H9 (cell line): ENCODE data around the gene ST3GAL5. TPM values are rescaled to one million over a fixed set of nuclear protein-coding genes. Genes with fewer than 3 reads are reported as not detected.

Experiments
- DNase-seq: peaks from one replicate; pipeline ENCODE4 v3.0.0-alpha.2; 2017
- H2AFZ ChIP-seq: one replicate; pipeline ENCODE4 v1.6.1; 2013; ENCODE audit warnings: mild to moderate bottlenecking, low read length, control low read depth, moderate library complexity
- H2AK5ac ChIP-seq: 2 replicates; pipeline ENCODE4 v1.6.1; 2013; ENCODE audit warnings: low read length, control low read depth, mixed read lengths; ENCODE audit not compliant: insufficient read length
- H2BK120ac ChIP-seq: one replicate; pipeline ENCODE4 v1.6.1; 2013; ENCODE audit warnings: low read depth, mild to moderate bottlenecking, low read length, control low read depth, inconsistent platforms; ENCODE audit not compliant: poor library complexity, severe bottlenecking
- H2BK12ac ChIP-seq: 2 replicates; pipeline ENCODE4 v1.6.1; 2013; ENCODE audit warnings: low read length, control low read depth, mixed read lengths, low read depth; ENCODE audit not compliant: insufficient read length
- H2BK15ac ChIP-seq: 2 replicates; pipeline ENCODE4 v1.6.1; 2013; ENCODE audit warnings: low read depth, low read length, control low read depth
- H2BK20ac ChIP-seq: one replicate; pipeline ENCODE4 v1.6.1; 2013; ENCODE audit warnings: low read depth, mild to moderate bottlenecking, low read length, control low read depth, inconsistent platforms; ENCODE audit not compliant: poor library complexity, severe bottlenecking
- H2BK5ac ChIP-seq: 2 replicates; pipeline ENCODE4 v1.6.1; 2013; ENCODE audit warnings: low read length, control low read depth, mixed read lengths; ENCODE audit not compliant: insufficient read length
- H3K14ac ChIP-seq: 2 replicates; pipeline ENCODE4 v1.6.1; 2013; ENCODE audit warnings: low read length, control low read depth; ENCODE audit not compliant: insufficient read depth
- H3K18ac ChIP-seq: 2 replicates; pipeline ENCODE4 v1.6.1; 2013; ENCODE audit warnings: low read depth, mild to moderate bottlenecking, mixed read lengths, low read length, control low read depth; ENCODE audit not compliant: insufficient read length
- H3K23ac ChIP-seq: 2 replicates; pipeline ENCODE4 v1.6.1; 2013; ENCODE audit warnings: low read length, control low read depth, mixed read lengths, low read depth; ENCODE audit not compliant: insufficient read length
- H3K23me2 ChIP-seq: 2 replicates; pipeline ENCODE4 v1.6.1; 2013; ENCODE audit warnings: low read depth, mild to moderate bottlenecking, mixed read lengths, low read length, control low read depth; ENCODE audit not compliant: insufficient read length, poor library complexity, severe bottlenecking
- H3K27ac ChIP-seq: 2 replicates; pipeline ENCODE4 v1.5.1; 2013; ENCODE audit warnings: low read length, control low read depth, mixed read lengths, low read depth; ENCODE audit not compliant: insufficient read length
- H3K27me3 ChIP-seq: 2 replicates; pipeline ENCODE4 v1.6.1; 2013; ENCODE audit warnings: low read length, control low read depth, inconsistent platforms; ENCODE audit not compliant: insufficient read depth
- H3K4ac ChIP-seq: 2 replicates; pipeline ENCODE4 v1.6.1; 2013; ENCODE audit warnings: low read depth, mild to moderate bottlenecking, control low read depth, inconsistent platforms, low read length, moderate library complexity
- H3K4me1 ChIP-seq: 2 replicates; pipeline ENCODE4 v1.6.1; 2013; ENCODE audit warnings: low read length, control low read depth, inconsistent platforms; ENCODE audit not compliant: insufficient read depth
- H3K4me2 ChIP-seq: 2 replicates; pipeline ENCODE4 v1.6.1; 2013; ENCODE audit warnings: low read length, control low read depth, mixed read lengths; ENCODE audit not compliant: insufficient read length, insufficient read depth
- H3K56ac ChIP-seq: 2 replicates; pipeline ENCODE4 v1.6.1; 2013; ENCODE audit warnings: low read depth, mild to moderate bottlenecking, mixed read lengths, low read length, control low read depth; ENCODE audit not compliant: insufficient read length
- H3K79me1 ChIP-seq: 2 replicates; pipeline ENCODE4 v1.6.1; 2013; ENCODE audit warnings: low read depth, mild to moderate bottlenecking, moderate library complexity, low read length, control low read depth, inconsistent platforms; ENCODE audit not compliant: insufficient read depth, poor library complexity, severe bottlenecking
- H3K79me2 ChIP-seq: 2 replicates; pipeline ENCODE4 v1.6.1; 2013; ENCODE audit warnings: low read length, control low read depth, inconsistent platforms; ENCODE audit not compliant: insufficient read depth
- H3K9ac ChIP-seq: 2 replicates; pipeline ENCODE4 v1.6.1; 2013; ENCODE audit warnings: low read length, control low read depth, mixed read lengths; ENCODE audit not compliant: insufficient read length; ENCODE audit errors: extremely low read depth
- H3K9me3 ChIP-seq: one replicate; pipeline ENCODE4 v1.6.1; 2013; ENCODE audit warnings: low read depth, low read length, inconsistent platforms; ENCODE audit not compliant: control insufficient read depth
- H3T11ph ChIP-seq: one replicate; pipeline ENCODE4 v1.6.1; 2013; ENCODE audit warnings: mild to moderate bottlenecking, low read length, control low read depth, inconsistent platforms
- H4K20me1 ChIP-seq: one replicate; pipeline ENCODE4 v1.6.1; 2013; ENCODE audit not compliant: control insufficient read depth, insufficient read length, insufficient read depth
- H4K5ac ChIP-seq: 2 replicates; pipeline ENCODE4 v1.6.1; 2013; ENCODE audit warnings: low read depth, mild to moderate bottlenecking, mixed read lengths, low read length, control low read depth; ENCODE audit not compliant: insufficient read length
- H4K8ac ChIP-seq: replicated peaks from 2 replicates; pipeline ENCODE4 v1.6.1; 2013; ENCODE audit warnings: low read length, control low read depth, mixed read lengths, low read depth; ENCODE audit not compliant: insufficient read length
- H4K91ac ChIP-seq: 2 replicates; pipeline ENCODE4 v1.6.1; 2013; ENCODE audit warnings: low read depth, mild to moderate bottlenecking, moderate library complexity, mixed read lengths, low read length, control low read depth; ENCODE audit not compliant: insufficient read length
- H3K27ac Mint-ChIP-seq, 3 experiments: 2 replicates in 2 of 3; 3 replicates in 1 of 3; pipeline ENCODE4 v1.8.0; 2020 to 2021; ENCODE audit warnings: mixed read lengths in 3 of 3, mild to moderate bottlenecking in 1 of 3, moderate library complexity in 1 of 3
- H3K27me3 Mint-ChIP-seq: 2 replicates; pipeline ENCODE4 v1.8.0; 2021; ENCODE audit warnings: low read depth, mild to moderate bottlenecking, moderate library complexity, mixed read lengths
- H3K36me3 Mint-ChIP-seq, 3 experiments: 2 replicates in 2 of 3; 3 replicates in 1 of 3; pipeline ENCODE4 v1.8.0; 2020 to 2021; ENCODE audit warnings: low read depth in 3 of 3, mixed read lengths in 3 of 3; ENCODE audit not compliant: insufficient read depth in 1 of 3
- H3K4me1 Mint-ChIP-seq, 2 experiments: 2 replicates each; pipeline ENCODE4 v1.8.0; 2020; ENCODE audit warnings: mixed read lengths in 2 of 2
- H3K4me3 Mint-ChIP-seq, 2 experiments: 2 replicates in 1 of 2; 3 replicates in 1 of 2; pipeline ENCODE4 v1.8.0; 2020 to 2021; ENCODE audit warnings: mild to moderate bottlenecking in 2 of 2, mixed read lengths in 2 of 2, moderate library complexity in 1 of 2
- H3K9me3 Mint-ChIP-seq, 2 experiments: 2 replicates in 1 of 2; 3 replicates in 1 of 2; pipeline ENCODE4 v1.8.0; 2020; ENCODE audit warnings: mild to moderate bottlenecking in 2 of 2, mixed read lengths in 2 of 2, moderate library complexity in 1 of 2
- CTCF ChIP-seq: fragments of 200-600 bp; sonication (generic); conservative IDR thresholded peaks from 3 replicates; pipeline ENCODE4 v1.8.0; 2021; ENCODE audit warnings: antibody characterized with exemption, mild to moderate bottlenecking
- WGBS: extraction: QIAGEN DNeasy Blood & Tissue Kit; methylation state at CpG from one replicate; pipeline ENCODE4 v1.1.7; 2013; ENCODE audit warnings: missing lambda C conversion rate, low lambda C conversion rate, mixed read lengths; ENCODE audit not compliant: insufficient read length; ENCODE audit errors: extremely low coverage; 5-methylcytosine and 5-hydroxymethylcytosine counted together
- total RNA-seq: library from RNA; stranded (reverse); gene quantifications from 2 replicates; pipeline ENCODE4 v1.2.1, GENCODE V29; 2021

The ST3GAL5 gene
- total RNA-seq, 1 experiment from 2014 or later, result 3.3 TPM

DNA sequence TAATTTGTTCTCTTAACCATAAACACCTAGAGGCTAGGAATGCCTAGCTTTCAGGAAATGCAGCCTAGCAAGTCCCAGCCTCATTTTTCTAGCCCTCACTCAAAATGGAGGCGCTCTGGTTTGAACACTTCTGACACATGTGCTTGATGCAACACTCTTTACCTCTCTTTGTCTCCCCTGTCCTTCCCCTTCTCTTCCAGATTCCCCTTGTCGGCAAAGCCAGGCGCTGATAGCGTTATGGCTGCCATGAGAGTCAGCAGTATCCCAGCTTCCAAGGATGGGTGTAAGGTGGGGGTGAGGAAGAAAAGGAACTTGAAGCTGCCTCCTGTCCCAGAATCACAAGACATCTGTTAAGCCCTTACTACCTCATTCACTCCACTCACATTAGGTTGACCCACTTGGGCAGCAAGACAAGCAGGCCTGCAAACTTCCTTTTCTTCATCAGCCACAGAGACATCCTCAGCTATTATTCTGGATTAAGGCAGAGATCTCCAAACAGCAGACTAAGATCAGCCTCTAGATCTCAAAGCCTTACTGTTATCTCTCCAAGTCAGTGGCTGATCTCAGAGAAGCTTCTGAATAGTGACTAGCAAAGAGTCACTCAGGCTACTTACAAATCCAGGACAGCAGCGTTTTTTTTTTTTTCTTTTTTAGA, 1.9 kb upstream of the ST3GAL5 start:
- WGBS, result no CpG with 5 or more reads among the region's 5 CpGs
- Histone ChIP-seq H3K56ac (no peak overlapping the region), H4K5ac (no peak overlapping the region), H2BK120ac (no peak overlapping the region), H3K9me3 (no peaks in the 10 kb centered on the region), H2BK20ac (no peak overlapping the region), H2BK5ac (no peak overlapping the region), H3K18ac (no peak overlapping the region), H3K9ac (no peak overlapping the region), H4K8ac (no peak overlapping the region), H3K23ac (no peak overlapping the region), H3K4ac (no peak overlapping the region), H3K4me1 (no peaks in the 10 kb centered on the region), H3K27me3 (peaks cover 3% of the 10 kb centered on the region; the same call in 1 of the 2 replicates), H2BK12ac (no peak overlapping the region), H3K79me1 (no peaks in the 10 kb centered on the region), H3K14ac (no peak overlapping the region), H2AK5ac (no peak overlapping the region), H3K23me2 (peaks cover 13% of the 10 kb centered on the region), H3T11ph (no peak overlapping the region), H4K91ac (no peak overlapping the region), H4K20me1 (no peaks in the 10 kb centered on the region), H2AFZ (no peak overlapping the region), H3K4me2 (no peak overlapping the region), H3K79me2 (no peaks in the 10 kb centered on the region), H3K27ac (no peak overlapping the region), H2BK15ac (no peak overlapping the region)
- no peak overlapping the region for H3K4me3 Mint-ChIP-seq
- no peak for DNase-seq
- H3K9me3 Mint-ChIP-seq, result peaks cover 3 to 4% of the 10 kb centered on the region in 2 experiments; a peak in 3 of 5 replicates
- H3K27ac Mint-ChIP-seq, result no peak overlapping the region
- no peaks in the 10 kb centered on the region for H3K36me3 Mint-ChIP-seq
- peaks cover 24 to 27% of the 10 kb centered on the region in 2 experiments for H3K4me1 Mint-ChIP-seq
- peaks cover 42% of the 10 kb centered on the region for H3K27me3 Mint-ChIP-seq
- TF ChIP-seq CTCF, result no peak
